ENCODE results near the gene PTPRN2. TPM values are rescaled to one million over a fixed set of nuclear protein-coding genes. Genes with fewer than 3 reads are reported as not detected.

Gene PTPRN2
- polyA plus RNA-seq, 1 of the 3 experiments (the other 2 are of a cell fraction): 4.0 TPM

- WGBS (ENCODE audit: low lambda C conversion rate): 58% methylated on average over 29 of the region's 30 CpGs
- Histone ChIP-seq H3K36me3 (replicated peaks in 1 of 2; ENCODE audit: control insufficient read depth in 1 of 2, insufficient read depth in 2 of 2, low read length in 1 of 2) (no peaks in the 10 kb centered on the region), H3K4me3 (ENCODE audit: low read depth in 2 of 2, low read length in 1 of 2) (no peak overlapping the region), H3K4me1 (ENCODE audit: control insufficient read depth in 1 of 2, insufficient read depth in 2 of 2, low read depth in 1 of 2, low read length in 1 of 2) (peaks cover 0 to 26% of the 10 kb centered on the region in 2 experiments; a peak in 1 of 4 replicates), H3K4me2 (no peak overlapping the region), H3K79me2 (ENCODE audit: insufficient read depth) (no peaks in the 10 kb centered on the region), H2AFZ (ENCODE audit: low read depth) (no peak overlapping the region), H4K20me1 (ENCODE audit: insufficient read depth) (no peaks in the 10 kb centered on the region), H3K9me3 (no peaks in the 10 kb centered on the region), H3K27me3 (ENCODE audit: insufficient read depth) (no peaks in the 10 kb centered on the region), H3K9me2 (no peaks in the 10 kb centered on the region), H3F3A (replicated peaks; ENCODE audit: insufficient read depth) (no peaks in the 10 kb centered on the region), H3K27ac (ENCODE audit: low read depth in 2 of 2, low read length in 1 of 2) (no peak overlapping the region; a peak in 1 of 4 replicates), H3K9ac (no peak overlapping the region)
- ChIA-PET CTCF (interaction anchor here (1.9 to 2.8 kb wide), 2 partner anchors 24 to 36 kb away, joined by 4 to 8 read pairs; no protein-coding TSS in a partner anchor), POLR2A (no interaction called here)
- TF ChIP-seq GABPA (IDR thresholded peaks at IDR 0.05; ENCODE audit: low read depth) (no peak), EP300 (IDR thresholded peaks at IDR 0.05; ENCODE audit: borderline replicate concordance in 1 of 2, low read depth in 1 of 2, low read length in 1 of 2) (no peak), GATA2 (CRISPR knock-in tag; IDR thresholded peaks at IDR 0.05) (no peak), TAF1 (IDR thresholded peaks at IDR 0.05; ENCODE audit: borderline replicate concordance, low read depth, low read length) (no peak), FOXM1 (IDR thresholded peaks at IDR 0.05; ENCODE audit: low read depth) (no peak), USF1 (IDR thresholded peaks at IDR 0.05; ENCODE audit: borderline replicate concordance, low read depth) (no peak), RAD21 (IDR thresholded peaks at IDR 0.05; ENCODE audit: low read length) (no peak)
- TF ChIP-seq, protein P1, sequence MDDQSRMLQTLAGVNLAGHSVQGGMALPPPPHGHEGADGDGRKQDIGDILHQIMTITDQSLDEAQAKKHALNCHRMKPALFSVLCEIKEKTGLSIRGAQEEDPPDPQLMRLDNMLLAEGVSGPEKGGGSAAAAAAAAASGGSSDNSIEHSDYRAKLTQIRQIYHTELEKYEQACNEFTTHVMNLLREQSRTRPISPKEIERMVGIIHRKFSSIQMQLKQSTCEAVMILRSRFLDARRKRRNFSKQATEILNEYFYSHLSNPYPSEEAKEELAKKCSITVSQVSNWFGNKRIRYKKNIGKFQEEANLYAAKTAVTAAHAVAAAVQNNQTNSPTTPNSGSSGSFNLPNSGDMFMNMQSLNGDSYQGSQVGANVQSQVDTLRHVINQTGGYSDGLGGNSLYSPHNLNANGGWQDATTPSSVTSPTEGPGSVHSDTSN (IDR thresholded peaks at IDR 0.05): no peak
- DNase-seq: no peak
Measured at GRCh38 chr7:158445421-158446175, 142.0 kb downstream of the PTPRN2 start.

DNA sequence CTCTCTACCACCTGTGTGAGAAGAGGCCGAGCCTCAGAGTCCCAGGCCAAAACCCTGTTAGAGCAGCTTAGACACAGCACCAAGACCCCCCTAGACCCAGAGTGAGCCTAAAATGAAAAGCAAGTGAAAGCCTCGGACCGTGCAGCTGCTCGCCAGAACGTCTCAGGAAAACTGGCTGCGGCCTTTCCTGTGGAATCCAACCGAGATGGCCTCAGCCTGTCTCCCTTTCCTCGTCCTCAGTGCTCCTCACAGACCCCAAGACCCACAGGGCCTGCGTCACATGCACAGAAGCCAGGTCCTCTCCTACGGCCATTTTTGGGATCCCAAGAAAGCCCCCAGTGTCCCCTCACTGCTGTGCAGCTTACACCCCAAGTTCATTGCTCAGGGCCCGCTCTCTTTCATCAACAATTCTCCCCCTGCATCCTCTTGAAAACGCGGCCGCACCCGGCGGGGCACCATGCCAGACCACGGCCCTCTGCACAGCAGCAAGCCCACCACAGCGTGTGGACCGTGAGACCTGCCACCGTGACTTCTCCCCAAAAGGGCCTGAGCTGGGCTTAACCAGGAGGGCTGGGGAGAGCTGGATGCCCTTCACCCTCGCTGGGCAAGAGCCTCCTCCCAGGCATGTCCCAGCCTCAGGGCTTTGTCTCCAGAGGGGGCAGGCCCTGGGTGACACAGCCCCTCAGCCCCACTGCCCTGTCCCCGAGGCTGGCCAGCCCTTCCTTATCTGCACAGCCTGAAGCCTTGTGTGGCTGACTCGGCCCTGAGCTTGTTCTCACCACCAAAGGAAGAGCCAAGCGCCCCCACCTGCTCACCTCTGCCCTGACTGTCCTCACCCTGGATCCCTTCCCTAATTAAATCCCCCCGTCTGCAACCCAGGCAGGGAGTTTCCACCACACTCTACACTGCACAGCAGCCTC is 142.9 kb downstream of the PTPRN2 start:
- no peaks in the 10 kb centered on the region for H4K20me1 ChIP-seq (ENCODE audit: insufficient read depth)
- no peaks in the 10 kb centered on the region for H3K27me3 ChIP-seq (ENCODE audit: insufficient read depth)
- H3K79me2 ChIP-seq (ENCODE audit: insufficient read depth): no peaks in the 10 kb centered on the region
- H3K4me1 ChIP-seq (ENCODE audit: control insufficient read depth in 1 of 2, insufficient read depth in 2 of 2, low read depth in 1 of 2, low read length in 1 of 2): peaks cover 0 to 26% of the 10 kb centered on the region in 2 experiments; a peak in 1 of 4 replicates
- no peaks in the 10 kb centered on the region for H3F3A ChIP-seq (replicated peaks; ENCODE audit: insufficient read depth)
- no peak overlapping the region for H2AFZ ChIP-seq (ENCODE audit: low read depth)
- peak; percentile 68 for DNase-seq
- TF ChIP-seq GABPA (IDR thresholded peaks at IDR 0.05; ENCODE audit: low read depth) (no peak), RAD21 (IDR thresholded peaks at IDR 0.05; ENCODE audit: low read length) (no peak), MAX (IDR thresholded peaks at IDR 0.05; ENCODE audit: low read depth) (no peak), CHD2 (IDR thresholded peaks at IDR 0.05; ENCODE audit: low read length, partially characterized antibody) (no peak), SIN3A (IDR thresholded peaks at IDR 0.05; ENCODE audit: borderline replicate concordance, low read depth, low read length) (no peak)
- H3K4me2 ChIP-seq: no peak overlapping the region
- H3K36me3 ChIP-seq (replicated peaks in 1 of 2; ENCODE audit: control insufficient read depth in 1 of 2, insufficient read depth in 2 of 2, low read length in 1 of 2): no peaks in the 10 kb centered on the region
- H3K9me3 ChIP-seq: no peaks in the 10 kb centered on the region
- H3K9me2 ChIP-seq: no peaks in the 10 kb centered on the region
- 52% methylated on average over 25 of the region's 25 CpGs for WGBS (ENCODE audit: low lambda C conversion rate)
- no peak overlapping the region; a peak in 1 of 4 replicates for H3K27ac ChIP-seq (ENCODE audit: low read depth in 2 of 2, low read length in 1 of 2)
- POLR2A ChIA-PET: no interaction called here
- CTCF ChIA-PET: interaction anchor here (1.5 to 2.8 kb wide), 3 partner anchors 12 to 35 kb away, joined by 3 to 8 read pairs (median 4); no protein-coding TSS in a partner anchor
- H3K9ac ChIP-seq: no peak overlapping the region
- H3K4me3 ChIP-seq (ENCODE audit: low read depth in 2 of 2, low read length in 1 of 2): no peak overlapping the region
